GM18867 (cell line): ENCODE results near the gene TOE1.

Experiments
- ATAC-seq: cut with Tn5 transposase; IDR thresholded peaks from one replicate; pipeline ENCODE4 v1.9.1; 2021; ENCODE audit warnings: mild to moderate bottlenecking, moderate library complexity; ENCODE audit not compliant: unreplicated experiment

TOE1 gene

GRCh38 chr1:45326627-45327623 is 13.0 kb upstream of the TOE1 start, which contains the start of gene HPDL:
TSS of gene HPDL (plus strand) at chr1:45326895. CDS start at chr1:45327149, 254 bp downstream.
- no peak for ATAC-seq

GRCh38 chr1:45327644-45328515 is 12.1 kb upstream of the TOE1 start:
- no peak for ATAC-seq

GRCh38 chr1:45328680-45329079 is 11.3 kb upstream of the TOE1 start:
- ATAC-seq = no peak

GRCh38 chr1:45329445-45329844 is 10.5 kb upstream of the TOE1 start:
- ATAC-seq = no peak

GRCh38 chr1:45331436-45332345 is 8.3 kb upstream of the TOE1 start:
- no peak for ATAC-seq

- ATAC-seq = no peak
Observed at GRCh38 chr1:45332346-45332720, 7.6 kb upstream of the TOE1 start.

- ATAC-seq = no peak
Observed at GRCh38 chr1:45334308-45335245, 5.4 kb upstream of the TOE1 start.

- ATAC-seq = no peak
Observed at GRCh38 chr1:45335855-45336324, 4.1 kb upstream of the TOE1 start.

- no peak for ATAC-seq
Observed at GRCh38 chr1:45337630-45338325, 2.2 kb upstream of the TOE1 start.

- no peak for ATAC-seq
Observed at GRCh38 chr1:45340816-45341466, 971 bp downstream of the TOE1 start.

GRCh38 chr1:45344499-45344898 is 4.5 kb downstream of the TOE1 start:
- ATAC-seq = no peak

- no peak for ATAC-seq
Observed at GRCh38 chr1:45345014-45345413, 5.0 kb downstream of the TOE1 start.

GRCh38 chr1:45346473-45346872 is 6.5 kb downstream of the TOE1 start:
- ATAC-seq = no peak

- no peak for ATAC-seq
Observed at GRCh38 chr1:45348020-45348419, 8.1 kb downstream of the TOE1 start.

GRCh38 chr1:45348609-45348965 is 8.6 kb downstream of the TOE1 start:
- no peak for ATAC-seq

- no peak for ATAC-seq
Observed at GRCh38 chr1:45348966-45349677, 9.2 kb downstream of the TOE1 start.

GRCh38 chr1:45351508-45351907 is 11.5 kb downstream of the TOE1 start:
- no peak for ATAC-seq

GRCh38 chr1:45353685-45354084 is 13.7 kb downstream of the TOE1 start:
- ATAC-seq = no peak
